Measurements from ENCODE around the gene CLCN3. TPM values are rescaled to one million over a fixed set of nuclear protein-coding genes. Genes with fewer than 3 reads are reported as not detected.
"Not testable (repeated sequence)": the region's sequence is repeated elsewhere in the genome, so short reads cannot be mapped to it uniquely, and the experiment has no call there.

CLCN3 gene
- total RNA-seq, 1 donor from 2014 or later: 31.3 TPM

- TF ChIP-seq CTCF (conservative IDR thresholded peaks at IDR 0.05; ENCODE audit: low read depth, low read length): no peak
- no peak for DNase-seq (ENCODE audit: low read depth)
- no peak overlapping the region for H3K4me3 ChIP-seq (ENCODE audit: low read depth, low read length)
These were observed 47.8 kb downstream of the CLCN3 start for GRCh38 chr4:169668069-169668721.

- no peak for TF ChIP-seq CTCF (conservative IDR thresholded peaks at IDR 0.05; ENCODE audit: low read depth, low read length)
- H3K4me3 ChIP-seq (ENCODE audit: low read depth, low read length): no peak overlapping the region
- no peak for DNase-seq (ENCODE audit: low read depth)
These were observed 55.4 kb downstream of the CLCN3 start for GRCh38 chr4:169675825-169676224.

- no peak for DNase-seq (ENCODE audit: low read depth)
- H3K4me3 ChIP-seq (ENCODE audit: low read depth, low read length): no peak overlapping the region
- TF ChIP-seq CTCF (conservative IDR thresholded peaks at IDR 0.05; ENCODE audit: low read depth, low read length): no peak
These were observed 56.9 kb downstream of the CLCN3 start for GRCh38 chr4:169677150-169677748.

- not testable (repeated sequence) for DNase-seq (ENCODE audit: low read depth); H3K4me3 ChIP-seq (ENCODE audit: low read depth, low read length)
These were observed 58.1 kb downstream of the CLCN3 start for GRCh38 chr4:169678486-169678885.

- not testable (repeated sequence) for H3K4me3 ChIP-seq (ENCODE audit: low read depth, low read length); DNase-seq (ENCODE audit: low read depth)
These were observed 58.7 kb downstream of the CLCN3 start for GRCh38 chr4:169678951-169679591.

- H3K4me3 ChIP-seq (ENCODE audit: low read depth, low read length): no peak overlapping the region
- TF ChIP-seq CTCF (conservative IDR thresholded peaks at IDR 0.05; ENCODE audit: low read depth, low read length): no peak
- no peak for DNase-seq (ENCODE audit: low read depth)
These were observed 62.1 kb downstream of the CLCN3 start for GRCh38 chr4:169682372-169683047.

GRCh38 chr4:169689681-169690080 is 69.3 kb downstream of the CLCN3 start:
- no peak for DNase-seq (ENCODE audit: low read depth)
- no peak overlapping the region for H3K4me3 ChIP-seq (ENCODE audit: low read depth, low read length)
- TF ChIP-seq CTCF (conservative IDR thresholded peaks at IDR 0.05; ENCODE audit: low read depth, low read length): no peak
